HEK293 (cell line): ENCODE measurements around the gene KIF17.

ENCODE experiments used
- BCL11B ChIP-seq: fragments of 450-650 bp; formaldehyde crosslinking; IDR thresholded peaks from 2 replicates; pipeline ENCODE4 v1.5.1; 2016; ENCODE audit warnings: low read depth, missing biosample characterization, missing genetic modification characterization
- CTCF ChIP-seq: fragments of 450-650 bp; formaldehyde crosslinking; IDR thresholded peaks from 2 replicates; pipeline ENCODE4 v1.5.1; 2016; ENCODE audit warnings: missing biosample characterization, missing genetic modification characterization
- REST ChIP-seq: fragments of 450-650 bp; formaldehyde crosslinking; IDR thresholded peaks from 2 replicates; pipeline ENCODE4 v1.5.1; 2016; ENCODE audit warnings: missing biosample characterization, missing genetic modification characterization
- ZBTB17 ChIP-seq: fragments of 450-650 bp; formaldehyde crosslinking; IDR thresholded peaks from 2 replicates; pipeline ENCODE4 v1.5.1; 2016; ENCODE audit warnings: missing biosample characterization, missing genetic modification characterization
- ZBTB49 ChIP-seq: fragments of 450-650 bp; formaldehyde crosslinking; IDR thresholded peaks from 2 replicates; pipeline ENCODE4 v1.5.1; 2016; ENCODE audit warnings: missing biosample characterization, missing genetic modification characterization, low read depth
- ZNF121 ChIP-seq: fragments of 450-650 bp; formaldehyde crosslinking; IDR thresholded peaks from 2 replicates; pipeline ENCODE4 v1.5.1; 2016; ENCODE audit warnings: missing biosample characterization, missing genetic modification characterization
- ZNF623 ChIP-seq: fragments of 450-650 bp; formaldehyde crosslinking; IDR thresholded peaks from 2 replicates; pipeline ENCODE4 v1.5.1; 2016; ENCODE audit warnings: missing biosample characterization, missing genetic modification characterization
- ZNF76 ChIP-seq: fragments of 450-650 bp; formaldehyde crosslinking; IDR thresholded peaks from 2 replicates; pipeline ENCODE4; 2016; ENCODE audit warnings: low read depth, missing biosample characterization, missing genetic modification characterization, borderline replicate concordance
- ZNF843 ChIP-seq: fragments of 450-650 bp; formaldehyde crosslinking; IDR thresholded peaks from 2 replicates; pipeline ENCODE4 v1.5.1; 2016; ENCODE audit warnings: missing biosample characterization, missing genetic modification characterization

GRCh38 chr1:20730690-20731056, 12.9 kb upstream of the KIF17 start:
- no peak for TF ChIP-seq ZNF843
- TF ChIP-seq CTCF (tag by site-specific recombination) = no peak
- TF ChIP-seq ZNF623 = no peak
- no peak for TF ChIP-seq BCL11B (tag by site-specific recombination)
- TF ChIP-seq ZNF76 (tag by site-specific recombination) = no peak
- no peak for TF ChIP-seq ZBTB17 (tag by site-specific recombination)
- no peak for TF ChIP-seq ZNF121 (tag by site-specific recombination)
- TF ChIP-seq REST (tag by site-specific recombination) = no peak
- TF ChIP-seq ZBTB49 (tag by site-specific recombination) = no peak
